NCI-H748 treated with DMSO at 0.1 percent for 48 hours (cell line): Measurements from ENCODE around the gene GOLGA3.
"Not testable (repeated sequence)": the region's sequence is repeated elsewhere in the genome, so short reads cannot be mapped to it uniquely, and the experiment has no call there.

Experiments
- DNase-seq: peaks from one replicate; lab custom pipeline; 2025; lab: John Stamatoyannopoulos, UW

Gene GOLGA3

GRCh38 chr12:132842449-132843045 lies 13.9 kb upstream of the GOLGA3 start:
- no peak for DNase-seq

DNA sequence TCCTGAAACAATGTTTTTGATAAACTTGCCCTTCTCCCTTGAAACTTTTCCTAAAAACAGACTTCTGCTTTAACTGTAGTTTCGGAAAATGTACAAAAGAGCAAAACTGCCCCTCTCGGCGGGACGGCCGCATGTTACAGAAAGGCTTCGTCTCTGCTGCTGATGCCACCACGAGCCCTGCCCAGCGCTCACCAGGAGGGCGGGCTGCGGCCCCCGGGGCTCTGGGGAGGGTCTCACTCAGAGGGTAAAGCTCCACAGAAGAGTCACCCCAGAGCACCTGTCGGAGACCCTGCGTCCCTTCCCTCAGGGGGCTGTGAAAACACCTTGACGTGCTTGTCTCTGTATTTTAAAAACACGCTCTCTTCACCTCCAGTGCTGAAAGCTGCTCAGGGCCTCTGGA lies 12.5 kb upstream of the GOLGA3 start:
- no peak for DNase-seq

DNA sequence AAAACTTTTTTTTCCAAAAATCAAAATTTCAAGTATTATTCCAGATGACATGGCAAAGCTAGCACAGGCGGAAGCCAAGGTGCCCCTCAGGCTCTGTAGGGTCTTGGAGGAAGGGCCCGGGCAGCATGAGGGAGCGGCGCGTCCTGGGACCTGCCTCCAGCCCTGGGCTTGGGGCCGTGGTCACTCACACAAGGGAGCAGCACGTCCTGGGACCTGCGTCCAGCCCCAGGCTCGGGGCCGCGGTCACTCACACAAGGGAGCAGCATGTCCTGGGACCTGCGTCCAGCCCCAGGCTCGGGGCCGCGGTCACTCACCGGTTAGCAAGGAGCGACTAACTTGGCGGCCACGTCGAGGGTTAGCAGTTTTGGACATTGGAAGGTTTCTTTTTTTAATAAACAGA lies 11.9 kb upstream of the GOLGA3 start:
- DNase-seq: no peak

- no peak for DNase-seq
Measured at GRCh38 chr12:132839558-132840235, 11.0 kb upstream of the GOLGA3 start.

- no peak for DNase-seq
Measured at GRCh38 chr12:132838410-132839080, 9.9 kb upstream of the GOLGA3 start.

GRCh38 chr12:132837693-132838409 lies 9.2 kb upstream of the GOLGA3 start:
- DNase-seq: no peak

- no peak for DNase-seq
Measured at GRCh38 chr12:132836795-132837331, 8.2 kb upstream of the GOLGA3 start.

GRCh38 chr12:132836230-132836629 lies 7.6 kb upstream of the GOLGA3 start:
- DNase-seq: not testable (repeated sequence)

- DNase-seq: no peak
Measured at GRCh38 chr12:132835076-132836025, 6.7 kb upstream of the GOLGA3 start.

DNA sequence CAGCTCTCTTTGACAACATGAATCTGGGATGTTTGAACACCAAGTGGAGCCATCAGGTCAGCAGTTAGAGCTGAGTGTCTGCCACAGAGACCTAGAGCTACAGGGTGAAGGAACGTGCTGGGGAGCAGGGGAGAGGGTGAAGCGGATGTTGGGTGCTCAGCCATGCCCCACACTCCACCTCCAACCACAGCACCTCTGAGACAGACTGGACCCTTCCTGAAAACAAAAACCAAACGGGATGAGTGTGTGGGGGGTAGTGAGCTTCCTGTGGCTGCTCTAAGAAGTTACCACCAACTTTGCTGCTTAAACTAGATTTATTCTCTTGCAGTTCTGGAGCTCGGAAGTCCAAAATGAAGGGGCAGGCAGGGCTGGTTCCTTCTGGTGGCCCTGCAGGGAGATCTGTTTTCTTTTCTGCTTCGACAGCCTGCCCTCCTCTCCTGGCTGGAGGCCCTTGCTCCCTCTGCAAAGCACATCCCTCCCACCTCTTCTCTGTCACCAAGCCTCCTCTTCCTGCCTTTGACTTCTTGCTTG lies 5.6 kb upstream of the GOLGA3 start:
- DNase-seq: no peak

GRCh38 chr12:132833341-132833740 lies 4.7 kb upstream of the GOLGA3 start:
- no peak for DNase-seq

DNA sequence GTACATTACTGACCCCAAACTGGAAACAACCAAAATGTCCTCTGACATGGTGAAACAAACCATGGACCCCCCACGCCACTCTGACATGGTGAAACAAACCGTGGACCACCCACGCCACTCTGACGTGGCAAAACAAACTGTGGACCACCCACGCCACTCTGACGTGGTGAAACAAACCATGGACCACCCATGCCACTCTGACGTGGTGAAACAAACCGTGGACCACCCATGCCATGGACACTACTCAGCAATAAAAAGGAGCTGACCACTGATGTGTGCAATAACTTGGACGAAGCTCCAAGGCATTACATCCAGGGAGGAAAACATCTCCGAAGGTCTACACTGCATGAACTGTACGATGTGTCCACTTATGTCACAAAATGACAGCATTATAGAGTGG lies 3.1 kb upstream of the GOLGA3 start:
- DNase-seq: no peak

DNA sequence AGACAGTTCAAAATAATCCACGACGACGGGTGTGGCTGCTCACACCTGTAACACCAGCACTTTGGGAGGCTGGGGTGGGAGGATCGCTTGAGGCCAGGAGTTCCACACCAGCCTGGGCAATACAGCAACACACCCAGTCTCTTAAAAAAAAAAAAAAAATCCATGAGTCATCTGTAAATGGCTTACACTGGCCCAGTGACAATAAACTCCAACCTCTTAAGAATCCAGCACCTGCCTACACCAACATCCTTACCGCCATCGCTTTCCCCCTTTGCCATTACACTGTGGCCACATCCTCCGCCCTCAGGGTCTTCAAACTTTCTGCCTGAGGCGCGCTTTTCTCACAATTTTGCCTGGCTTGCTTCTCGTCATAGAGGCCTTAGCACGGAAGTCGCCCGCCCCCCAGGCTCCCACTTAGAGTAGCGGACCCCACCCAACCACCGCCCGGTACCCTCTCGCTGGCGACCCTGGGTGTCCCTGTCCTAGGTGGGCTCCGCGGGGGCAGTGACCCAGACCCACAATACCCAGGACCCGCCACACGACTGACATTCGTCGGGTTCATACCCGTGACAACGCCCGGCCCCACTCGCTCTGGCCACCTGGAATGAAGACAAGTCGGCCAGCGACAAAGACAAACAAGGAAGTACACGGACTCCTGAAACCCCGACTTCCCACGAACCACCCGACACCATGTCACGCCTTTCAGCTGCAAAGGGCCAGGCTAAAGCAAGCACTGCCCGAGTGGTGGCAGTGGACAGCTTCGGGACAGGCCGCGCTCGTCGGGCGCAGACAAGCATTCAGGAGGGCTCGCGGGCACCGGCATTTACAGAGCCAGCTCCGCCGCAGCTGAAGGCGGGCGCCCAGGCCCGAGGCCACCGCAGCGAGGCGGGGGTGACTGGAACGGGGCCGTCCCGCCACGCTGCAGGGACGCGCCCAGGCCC lies 636 bp downstream of the GOLGA3 start:
- DNase-seq: peak; percentile 10

GRCh38 chr12:132825861-132826260 lies 2.8 kb downstream of the GOLGA3 start:
- DNase-seq: no peak

GRCh38 chr12:132825089-132825488 lies 3.6 kb downstream of the GOLGA3 start:
- no peak for DNase-seq

DNA sequence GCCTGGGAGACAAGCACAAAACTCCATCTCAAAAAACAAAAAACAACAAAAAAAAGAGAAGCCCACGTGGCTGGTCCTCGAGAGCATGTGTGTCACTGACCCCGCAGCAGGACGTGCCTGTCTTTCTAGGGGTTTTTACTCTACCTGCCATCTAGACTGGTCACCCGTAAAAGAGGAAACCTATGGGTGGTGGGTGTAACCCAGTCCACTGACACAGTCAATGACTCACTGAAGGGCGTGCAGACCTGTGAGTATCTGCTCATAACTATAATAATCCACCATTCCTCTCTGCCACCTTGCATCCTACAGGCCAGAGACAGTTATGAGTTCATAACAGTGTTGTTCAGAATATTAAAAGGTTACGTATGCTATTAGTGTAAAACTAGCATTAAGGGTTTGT lies 4.6 kb downstream of the GOLGA3 start:
- DNase-seq: no peak

GRCh38 chr12:132818562-132818961 lies 10.1 kb downstream of the GOLGA3 start:
- DNase-seq: no peak

GRCh38 chr12:132814232-132814631 lies 14.4 kb downstream of the GOLGA3 start:
- DNase-seq: no peak

GRCh38 chr12:132813443-132813842 lies 15.2 kb downstream of the GOLGA3 start:
- no peak for DNase-seq
